PC-9 (cell line): Measurements from ENCODE around the gene TAF1L. TPM values are rescaled to one million over a fixed set of nuclear protein-coding genes. Genes with fewer than 3 reads are reported as not detected.
A peak's percentile ranks its signal among the peaks of the same experiment; 100 is the strongest.

ENCODE experiments used
- BruUV-seq: library from RNA; stranded (reverse); fragments of 400-500 nt; replicated peaks from 2 replicates; lab custom pipeline; 2021; lab: Mats Ljungman, UMichigan
- CTCF ChIA-PET: fragments of 300-600 bp; sonication (Branson Sonifier 250); formaldehyde crosslinking; loops from one replicate; lab custom pipeline; 2022; ENCODE audit warnings: antibody characterized with exemption; lab: Charles Lee
- POLR2A ChIA-PET: fragments of 300-600 bp; sonication (Branson Sonifier 250); formaldehyde crosslinking; loops from one replicate; lab custom pipeline; 2022; ENCODE audit warnings: antibody characterized with exemption; ENCODE audit not compliant: unreplicated experiment; lab: Charles Lee
- DNase-seq, 2 experiments: peaks; one replicate each; pipeline versions ENCODE4 v3.0.0 to v3.0.0-alpha.2; 2015 to 2022; ENCODE audit warnings: mixed read lengths in 1 of 2
- H2AFZ ChIP-seq: fragments of 200-600 bp; sonication (generic); 2 replicates; pipeline ENCODE4 v1.8.1; 2017; ENCODE audit warnings: antibody characterized with exemption
- H3F3A ChIP-seq: fragments of 200-600 bp; sonication (generic); 2 replicates; pipeline ENCODE4 v1.8.1; 2017; ENCODE audit warnings: antibody characterized with exemption, mild to moderate bottlenecking, low read depth; ENCODE audit not compliant: insufficient read depth
- H3K27ac ChIP-seq: fragments of 200-600 bp; sonication (generic); 2 replicates; pipeline ENCODE4 v1.6.1; 2016; ENCODE audit warnings: mixed run types
- H3K27me3 ChIP-seq: fragments of 200-600 bp; sonication (generic); 2 replicates; pipeline ENCODE4 v1.6.1; 2016; ENCODE audit warnings: low read depth, mixed run types; ENCODE audit not compliant: insufficient read depth
- H3K36me3 ChIP-seq: fragments of 200-600 bp; sonication (generic); 2 replicates; pipeline ENCODE4 v1.6.1; 2016; ENCODE audit warnings: low read depth, mixed run types
- H3K4me1 ChIP-seq: fragments of 200-600 bp; sonication (generic); replicated peaks from 2 replicates; pipeline ENCODE4 v1.6.1; 2016; ENCODE audit warnings: mixed run types; ENCODE audit not compliant: insufficient read depth
- H3K4me2 ChIP-seq: fragments of 200-600 bp; sonication (generic); 2 replicates; pipeline ENCODE4 v1.6.1; 2017; ENCODE audit warnings: mixed run types
- H3K4me3 ChIP-seq: fragments of 200-600 bp; sonication (generic); 2 replicates; pipeline ENCODE4 v1.6.1; 2016; ENCODE audit warnings: mixed run types
- H3K79me2 ChIP-seq: fragments of 200-600 bp; sonication (generic); 2 replicates; pipeline ENCODE4 v1.6.1; 2017; ENCODE audit warnings: low read depth, mixed run types
- H3K9me2 ChIP-seq: fragments of 200-600 bp; sonication (generic); 2 replicates; pipeline ENCODE4 v1.8.1; 2017; ENCODE audit warnings: mild to moderate bottlenecking; ENCODE audit not compliant: insufficient read depth
- H3K9me3 ChIP-seq: fragments of 200-600 bp; sonication (generic); 2 replicates; pipeline ENCODE4 v1.8.1; 2016; ENCODE audit warnings: low read depth; ENCODE audit not compliant: insufficient read depth
- H4K20me1 ChIP-seq: fragments of 200-600 bp; sonication (generic); 2 replicates; pipeline ENCODE4 v1.8.1; 2017; ENCODE audit not compliant: insufficient read depth
- CTCF ChIP-seq: fragments of 200-600 bp; sonication (generic); conservative IDR thresholded peaks from 2 replicates; pipeline ENCODE4 v1.6.1; 2017; ENCODE audit warnings: mixed run types, antibody characterized with exemption, mild to moderate bottlenecking, moderate library complexity
- EZH2 ChIP-seq: fragments of 200-600 bp; sonication (generic); IDR thresholded peaks from 2 replicates; pipeline ENCODE4 v1.8.0; 2017; ENCODE audit warnings: antibody characterized with exemption, low read depth
- intact Hi-C: fragments of 100-400 bp; cut with micrococcal nuclease; formaldehyde crosslinking; loops from one replicate; pipeline ENCODE4 v1.10.0; 2022; ENCODE audit not compliant: unreplicated experiment
- total RNA-seq: library from RNA; stranded (reverse); gene quantifications from 2 replicates; pipeline ENCODE4 v1.2.3, GENCODE V29; 2021

The TAF1L gene
- total RNA-seq, 1 experiment from 2014 or later = 0.07 TPM

- Histone ChIP-seq H3K36me3 (no peaks in the 10 kb centered on the region), H3K9me2 (no peaks in the 10 kb centered on the region), H4K20me1 (no peaks in the 10 kb centered on the region), H2AFZ (0 out of 2 replicates have a peak overlapping the region, but pooled peaks have one; percentile 22), H3K27ac (peak overlapping the region; percentile 66), H3K4me1 (peaks cover 15% of the 10 kb centered on the region), H3K79me2 (no peaks in the 10 kb centered on the region), H3K27me3 (no peaks in the 10 kb centered on the region), H3F3A (peaks cover 15% of the 10 kb centered on the region), H3K4me2 (peak overlapping the region; percentile 46), H3K9me3 (no peaks in the 10 kb centered on the region), H3K4me3 (no peak overlapping the region)
- peak; percentile 30 to 81 for DNase-seq
- TF ChIP-seq CTCF (no peak), EZH2 (no peak)
- intact Hi-C loops = loop anchor here (5.0 kb wide), 1 partner anchor 35 kb away; no protein-coding TSS in a partner anchor
- ChIA-PET POLR2A (interaction anchor here (0.6 kb wide), 1 partner anchor 46 kb away, joined by 14 read pairs; no protein-coding TSS in a partner anchor), CTCF (no interaction called here)
- BruUV-seq = no TSS peak
Measured at GRCh38 chr9:32672469-32672868, 37.0 kb upstream of the TAF1L start.

GRCh38 chr9:32671333-32671732 lies 35.9 kb upstream of the TAF1L start:
- ChIA-PET POLR2A (no interaction called here), CTCF (no interaction called here)
- Histone ChIP-seq H3K4me1 (peaks cover 15% of the 10 kb centered on the region), H4K20me1 (no peaks in the 10 kb centered on the region), H3K27me3 (no peaks in the 10 kb centered on the region), H2AFZ (no peak overlapping the region), H3K36me3 (no peaks in the 10 kb centered on the region), H3K27ac (no peak overlapping the region), H3F3A (peaks cover 15% of the 10 kb centered on the region), H3K9me3 (no peaks in the 10 kb centered on the region), H3K4me3 (no peak overlapping the region), H3K79me2 (no peaks in the 10 kb centered on the region), H3K9me2 (no peaks in the 10 kb centered on the region), H3K4me2 (no peak overlapping the region)
- intact Hi-C loops = loop anchor here (5.0 kb wide), 1 partner anchor 36 kb away; no protein-coding TSS in a partner anchor
- no peak for DNase-seq
- no TSS peak for BruUV-seq
- TF ChIP-seq CTCF (no peak), EZH2 (no peak)

GRCh38 chr9:32665101-32665500 lies 29.6 kb upstream of the TAF1L start:
- ChIA-PET POLR2A (interaction anchor here (1.3 kb wide), 1 partner anchor 20 kb away, joined by 3 read pairs; no protein-coding TSS in a partner anchor), CTCF (interaction anchor here (0.7 kb wide), 1 partner anchor 303 kb away, joined by 3 read pairs; no protein-coding TSS in a partner anchor)
- Histone ChIP-seq H3K79me2 (no peaks in the 10 kb centered on the region), H3K4me1 (peaks cover 33% of the 10 kb centered on the region), H3K9me2 (no peaks in the 10 kb centered on the region), H3K9me3 (no peaks in the 10 kb centered on the region), H3K4me3 (no peak overlapping the region), H2AFZ (no peak overlapping the region), H3F3A (peaks cover 14% of the 10 kb centered on the region), H3K36me3 (no peaks in the 10 kb centered on the region), H3K27me3 (no peaks in the 10 kb centered on the region), H4K20me1 (no peaks in the 10 kb centered on the region), H3K4me2 (peak overlapping the region; percentile 39), H3K27ac (peak overlapping the region; percentile 87)
- TF ChIP-seq CTCF (no peak), EZH2 (no peak)
- no TSS peak for BruUV-seq
- DNase-seq = peak; percentile 40 to 78
- intact Hi-C loops = no loop called here
